ENCODE data around the gene CASP8AP2. TPM values are rescaled to one million over a fixed set of nuclear protein-coding genes. Genes with fewer than 3 reads are reported as not detected.

Gene CASP8AP2
- total and polyA plus RNA-seq, 9 of the 15 experiments (the other 6 are each of a cell fraction or from before 2014, with no cell fraction given): 10.6 to 30.0 (median 19.1) TPM

DNA sequence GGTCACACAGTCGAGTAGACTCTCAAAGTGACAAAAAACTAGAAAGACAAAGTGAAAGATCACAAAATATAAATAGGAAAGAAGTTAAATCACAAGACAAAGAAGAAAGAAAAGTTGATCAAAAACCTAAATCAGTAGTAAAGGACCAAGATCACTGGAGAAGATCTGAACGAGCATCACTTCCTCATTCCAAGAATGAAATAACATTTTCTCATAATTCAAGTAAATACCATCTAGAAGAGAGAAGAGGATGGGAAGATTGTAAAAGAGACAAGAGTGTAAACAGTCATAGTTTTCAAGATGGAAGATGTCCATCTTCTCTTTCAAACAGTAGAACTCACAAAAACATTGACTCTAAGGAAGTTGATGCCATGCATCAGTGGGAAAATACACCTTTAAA is 33.0 kb downstream of the CASP8AP2 start:
- TSS peak; percentile 31 for BruUV-seq (replicated peaks)
- 61% methylated on average over 2 of the region's 2 CpGs for WGBS (ENCODE audit: insufficient coverage, low coverage, missing lambda C conversion rate)
- ATAC-seq: no peak
- TF ChIP-seq ZNF408 (CRISPR knock-in tag; IDR thresholded peaks at IDR 0.05; ENCODE audit: low read depth) (no peak), SPI1 (IDR thresholded peaks at IDR 0.05; ENCODE audit: borderline replicate concordance, low read depth, low read length) (peak; percentile 40; the same call in 1 of the 2 replicates)
- no peaks in the 10 kb centered on the region for H3K9me1 ChIP-seq (ENCODE audit: control insufficient read depth, insufficient read depth, low read length)
- ChIA-PET CTCF (ENCODE audit: low intra/inter-chr PET ratio) (no interaction called here), POLR2A (no interaction called here)
- no peak overlapping the region for H3K4me3 ChIP-seq
- no peaks in the 10 kb centered on the region for H3K4me1 ChIP-seq (replicated peaks in 1 of 2; ENCODE audit: control insufficient read depth in 2 of 2, insufficient read depth in 2 of 2, low read length in 2 of 2)
- H2AFZ ChIP-seq (ENCODE audit: low read depth, low read length): no peak overlapping the region
- in situ Hi-C loops (cut with MboI) (no loop called here), intact Hi-C loops (cut with micrococcal nuclease) (no loop called here)
- H3K4me2 ChIP-seq (ENCODE audit: insufficient read depth, low read length): no peak overlapping the region
- no peak overlapping the region for H3K9ac ChIP-seq (ENCODE audit: insufficient read depth in 1 of 2, low read depth in 2 of 2, low read length in 2 of 2)
- no peak for DNase-seq (ENCODE audit: extremely low read depth in 1 of 4, low spot score in 3 of 4)
- no peaks in the 10 kb centered on the region for H4K20me1 ChIP-seq (replicated peaks; ENCODE audit: control insufficient read depth, insufficient read depth, low read length)
- no peaks in the 10 kb centered on the region for H3K27me3 ChIP-seq (ENCODE audit: control insufficient read depth in 2 of 2, insufficient read depth in 2 of 2, low read length in 2 of 2)
- H3K27ac ChIP-seq (ENCODE audit: extremely low read depth, low read depth, low read length): no peak overlapping the region
- H3K79me2 ChIP-seq (ENCODE audit: control insufficient read depth, insufficient read depth, low read length): no peaks in the 10 kb centered on the region
- FAIRE-seq: peak; percentile 37
- peaks cover 11% of the 10 kb centered on the region for H3K9me3 ChIP-seq (replicated peaks; ENCODE audit: control insufficient read depth, insufficient read depth, low read depth, low read length)
- H3K36me3 ChIP-seq (ENCODE audit: control insufficient read depth, insufficient read depth, low read length): peaks cover 81% of the 10 kb centered on the region

DNA sequence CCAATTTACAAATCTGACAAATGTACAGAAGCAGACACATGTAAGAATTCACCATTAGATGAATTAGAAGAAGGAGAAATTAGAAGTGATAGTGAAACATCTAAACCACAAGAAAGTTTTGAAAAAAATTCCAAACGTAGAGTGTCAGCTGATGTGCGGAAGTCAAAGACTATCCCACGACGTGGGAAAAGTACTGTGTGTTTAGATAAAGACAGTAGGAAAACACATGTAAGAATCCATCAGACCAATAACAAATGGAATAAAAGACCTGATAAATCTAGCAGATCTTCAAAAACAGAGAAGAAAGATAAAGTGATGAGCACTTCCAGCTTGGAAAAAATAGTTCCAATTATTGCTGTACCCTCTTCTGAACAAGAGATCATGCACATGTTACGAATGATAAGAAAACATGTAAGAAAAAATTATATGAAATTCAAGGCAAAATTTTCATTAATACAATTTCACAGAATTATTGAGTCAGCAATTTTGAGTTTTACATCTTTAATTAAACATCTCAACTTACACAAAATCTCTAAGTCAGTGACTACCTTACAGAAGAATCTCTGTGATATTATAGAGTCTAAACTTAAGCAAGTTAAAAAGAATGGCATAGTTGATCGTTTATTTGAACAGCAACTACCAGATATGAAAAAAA is 36.5 kb downstream of the CASP8AP2 start:
- intact Hi-C loops (cut with micrococcal nuclease): no loop called here
- Histone ChIP-seq H3K9ac (ENCODE audit: insufficient read depth in 1 of 2, low read depth in 2 of 2, low read length in 2 of 2) (no peak overlapping the region), H3K79me2 (ENCODE audit: control insufficient read depth, insufficient read depth, low read length) (no peaks in the 10 kb centered on the region), H4K20me1 (replicated peaks; ENCODE audit: control insufficient read depth, insufficient read depth, low read length) (no peaks in the 10 kb centered on the region), H3K9me3 (replicated peaks; ENCODE audit: control insufficient read depth, insufficient read depth, low read depth, low read length) (peaks cover 12% of the 10 kb centered on the region), H2AFZ (ENCODE audit: low read depth, low read length) (no peak overlapping the region), H3K4me3 (no peak overlapping the region), H3K27me3 (ENCODE audit: control insufficient read depth in 2 of 2, insufficient read depth in 2 of 2, low read length in 2 of 2) (no peaks in the 10 kb centered on the region), H3K27ac (ENCODE audit: extremely low read depth, low read depth, low read length) (no peak overlapping the region), H3K36me3 (ENCODE audit: control insufficient read depth, insufficient read depth, low read length) (peaks cover 71% of the 10 kb centered on the region), H3K4me1 (replicated peaks in 1 of 2; ENCODE audit: control insufficient read depth in 2 of 2, insufficient read depth in 2 of 2, low read length in 2 of 2) (no peaks in the 10 kb centered on the region), H3K9me1 (ENCODE audit: control insufficient read depth, insufficient read depth, low read length) (no peaks in the 10 kb centered on the region), H3K4me2 (ENCODE audit: insufficient read depth, low read length) (no peak overlapping the region)
- ATAC-seq (no peak), FAIRE-seq (no peak), DNase-seq (ENCODE audit: extremely low read depth in 1 of 4, low spot score in 3 of 4) (no peak)
- ChIA-PET CTCF (ENCODE audit: low intra/inter-chr PET ratio) (no interaction called here), POLR2A (no interaction called here)
- WGBS (ENCODE audit: insufficient coverage, low coverage, missing lambda C conversion rate): 95% methylated on average over 6 of the region's 6 CpGs
- in situ Hi-C loops (cut with MboI): no loop called here
- BruUV-seq (replicated peaks): no TSS peak
- TF ChIP-seq ZNF75A (CRISPR knock-in tag; IDR thresholded peaks at IDR 0.05): peak; percentile 99
- TF ChIP-seq TEAD4 (IDR thresholded peaks at IDR 0.05; ENCODE audit: low read length): peak; percentile 23; the same call in 1 of the 2 replicates
- TF ChIP-seq TEAD4 (CRISPR knock-in tag; IDR thresholded peaks at IDR 0.05; ENCODE audit: borderline replicate concordance): no peak
- TF ChIP-seq MAFG (tag; conservative IDR thresholded peaks at IDR 0.05): peak; percentile 75
- TF ChIP-seq C11orf30 (IDR thresholded peaks at IDR 0.05; ENCODE audit: low read depth): peak; percentile 87
- TF ChIP-seq MAFF (IDR thresholded peaks at IDR 0.05; ENCODE audit: low read length): peak; percentile 88
- TF ChIP-seq ZNF316 (IDR thresholded peaks at IDR 0.05): peak; percentile 96
- no peak for TF ChIP-seq HNRNPH1 (optimal IDR thresholded peaks at IDR 0.05; ENCODE audit: low read depth, low read length)
- no peak for TF ChIP-seq HCFC1 (IDR thresholded peaks at IDR 0.05; ENCODE audit: low read depth, low read length)
- TF ChIP-seq MAFK (IDR thresholded peaks at IDR 0.05; ENCODE audit: low read length): peak; percentile 85

Data from K562 (cell line).